WTC11 (cell line): ENCODE results near the gene ZNF669. TPM values are rescaled to one million over a fixed set of nuclear protein-coding genes. Genes with fewer than 3 reads are reported as not detected.

Source experiments
- ATAC-seq: fragments of 200-7000 bp; cut with Tn5 transposase; 2 replicates; pipeline ENCODE4 v1.10.0; 2021; ENCODE audit warnings: mild to moderate bottlenecking, moderate library complexity
- CTCF ChIA-PET: fragments of 300-600 bp; sonication (Branson Sonifier 250); formaldehyde crosslinking; loops from one replicate; lab custom pipeline; 2021; ENCODE audit warnings: antibody characterized with exemption; lab: Charles Lee
- POLR2A ChIA-PET: fragments of 350-600 bp; sonication (Branson Sonifier 250); formaldehyde crosslinking; loops from one replicate; lab custom pipeline; 2021; ENCODE audit warnings: antibody characterized with exemption; lab: Charles Lee
- DNase-seq: peaks from one replicate; pipeline ENCODE4 v3.0.0; 2021; ENCODE audit warnings: low spot score
- H3K27ac Mint-ChIP-seq: 2 replicates; pipeline ENCODE4 v1.8.0; 2021; ENCODE audit warnings: mixed read lengths
- H3K27me3 Mint-ChIP-seq: 2 replicates; pipeline ENCODE4 v1.8.0; 2021; ENCODE audit warnings: low read depth, mild to moderate bottlenecking, moderate library complexity, mixed read lengths
- H3K36me3 Mint-ChIP-seq: 2 replicates; pipeline ENCODE4 v1.8.0; 2021; ENCODE audit warnings: mixed read lengths
- H3K4me1 Mint-ChIP-seq: 2 replicates; pipeline ENCODE4 v1.8.0; 2022; ENCODE audit warnings: mixed read lengths
- H3K4me3 Mint-ChIP-seq: 2 replicates; pipeline ENCODE4 v1.8.0; 2021; ENCODE audit warnings: mild to moderate bottlenecking, moderate library complexity, mixed read lengths
- H3K9me3 Mint-ChIP-seq: 2 replicates; pipeline ENCODE4 v1.8.0; 2021; ENCODE audit warnings: mixed read lengths
- CBFB ChIP-seq: sonication (generic); formaldehyde crosslinking; IDR thresholded peaks from 2 replicates; pipeline ENCODE4 v1.8.1; 2022; ENCODE audit warnings: mild to moderate bottlenecking, low read depth, missing genetic modification reagents
- FOXP1 ChIP-seq: sonication (generic); formaldehyde crosslinking; IDR thresholded peaks from 2 replicates; pipeline ENCODE4 v1.8.0; 2022; ENCODE audit warnings: missing genetic modification reagents, mild to moderate bottlenecking, moderate library complexity, borderline replicate concordance
- GABPB1 ChIP-seq: sonication (generic); formaldehyde crosslinking; IDR thresholded peaks from 2 replicates; pipeline ENCODE4 v1.8.1; 2023; ENCODE audit warnings: mild to moderate bottlenecking, missing genetic modification reagents
- HMGA2 ChIP-seq: fragments of 250-450 bp; sonication (Bioruptor Pico); IDR thresholded peaks from 2 replicates; pipeline ENCODE4 v1.4.0; 2021; ENCODE audit warnings: mild to moderate bottlenecking, moderate library complexity
- KAT7 ChIP-seq: sonication (generic); formaldehyde crosslinking; IDR thresholded peaks from 2 replicates; pipeline ENCODE4 v1.8.1; 2023; ENCODE audit warnings: missing genetic modification reagents, mild to moderate bottlenecking, borderline replicate concordance
- MAX ChIP-seq: sonication (generic); formaldehyde crosslinking; IDR thresholded peaks from 2 replicates; pipeline ENCODE4 v1.8.0; 2022; ENCODE audit warnings: mild to moderate bottlenecking, missing genetic modification reagents
- MXD4 ChIP-seq: fragments of 250-450 bp; sonication (Bioruptor Pico); IDR thresholded peaks from 2 replicates; pipeline ENCODE4 v1.8.0; 2021; ENCODE audit warnings: mild to moderate bottlenecking, moderate library complexity, borderline replicate concordance
- NFATC4 ChIP-seq: fragments of 250-450 bp; sonication (Bioruptor Pico); IDR thresholded peaks from 2 replicates; pipeline ENCODE4 v1.9.0; 2021; ENCODE audit warnings: mild to moderate bottlenecking
- NR3C1 ChIP-seq: sonication (generic); formaldehyde crosslinking; conservative IDR thresholded peaks from 2 replicates; pipeline ENCODE4 v1.8.1; 2023; ENCODE audit warnings: low read depth, mild to moderate bottlenecking, missing genetic modification reagents
- OVOL2 ChIP-seq: fragments of 250-450 bp; sonication (Bioruptor Pico); IDR thresholded peaks from 2 replicates; pipeline ENCODE4 v1.9.0; 2021; ENCODE audit warnings: mild to moderate bottlenecking, borderline replicate concordance
- PREB ChIP-seq: sonication (generic); formaldehyde crosslinking; IDR thresholded peaks from 2 replicates; pipeline ENCODE4 v1.8.1; 2022; ENCODE audit warnings: mild to moderate bottlenecking, missing genetic modification reagents, moderate library complexity, borderline replicate concordance
- USF1 ChIP-seq: sonication (generic); formaldehyde crosslinking; IDR thresholded peaks from 2 replicates; pipeline ENCODE4 v1.8.0; 2022; ENCODE audit warnings: mild to moderate bottlenecking, missing genetic modification reagents
- USF2 ChIP-seq: sonication (generic); formaldehyde crosslinking; IDR thresholded peaks from 2 replicates; pipeline ENCODE4 v1.8.1; 2023; ENCODE audit warnings: mild to moderate bottlenecking, missing genetic modification reagents, moderate library complexity
- ZBTB43 ChIP-seq: sonication (generic); formaldehyde crosslinking; IDR thresholded peaks from 2 replicates; pipeline ENCODE4 v1.8.1; 2023; ENCODE audit warnings: mild to moderate bottlenecking, missing genetic modification reagents
- ZNF281 ChIP-seq: sonication (generic); formaldehyde crosslinking; IDR thresholded peaks from 2 replicates; pipeline ENCODE4 v1.8.0; 2023; ENCODE audit warnings: mild to moderate bottlenecking, missing genetic modification reagents
- ZNF532 ChIP-seq: fragments of 250-450 bp; sonication (Bioruptor Pico); IDR thresholded peaks from 2 replicates; pipeline ENCODE4 v1.9.0; 2021; ENCODE audit warnings: mild to moderate bottlenecking, borderline replicate concordance
- total RNA-seq: library from RNA; stranded (reverse); gene quantifications from 3 replicates; pipeline ENCODE4 v1.2.3, GENCODE V29; 2021

Gene ZNF669
- total RNA-seq, 1 experiment from 2014 or later, result 18.3 TPM

- TF ChIP-seq USF2 (CRISPR knock-in tag) (peak; percentile 84), MXD4 (CRISPR knock-in tag) (no peak), ZNF281 (CRISPR knock-in tag) (0 out of 2 replicates have a peak, but pooled peaks have one; percentile 41), FOXP1 (CRISPR knock-in tag) (peak; percentile 86), GABPB1 (peak; percentile 39; the same call in 1 of the 2 replicates), PREB (CRISPR knock-in tag) (no peak), MAX (0 out of 2 replicates have a peak, but pooled peaks have one; percentile 48), USF1 (peak; percentile 72; the same call in 1 of the 2 replicates)
- TF ChIP-seq, all 79 proteins: peak for 20
Observed at GRCh38 chr1:247103859-247104591, at the start of gene ZNF669 (continued).

GRCh38 chr1:247147781-247148180, 43.6 kb upstream of the ZNF669 start:
- CTCF ChIA-PET, result no interaction called here
- DNase-seq, result no peak
- no peak overlapping the region for H3K27ac Mint-ChIP-seq

More at GRCh38 chr1:247147781-247148180, 43.6 kb upstream of the ZNF669 start:
- Mint-ChIP-seq H3K9me3 (peaks cover 37% of the 10 kb centered on the region), H3K4me3 (no peak overlapping the region), H3K36me3 (peaks cover 62% of the 10 kb centered on the region), H3K27me3 (no peaks in the 10 kb centered on the region), H3K4me1 (peaks cover 5% of the 10 kb centered on the region)
- POLR2A ChIA-PET, result no interaction called here
- TF ChIP-seq OVOL2 (CRISPR knock-in tag) (no peak), ZNF532 (CRISPR knock-in tag) (no peak), NR3C1 (CRISPR knock-in tag) (no peak), CBFB (CRISPR knock-in tag) (no peak), ZBTB43 (no peak), KAT7 (CRISPR knock-in tag) (no peak), NFATC4 (CRISPR knock-in tag) (no peak), MXD4 (CRISPR knock-in tag) (no peak), HMGA2 (CRISPR knock-in tag) (no peak)
- no peak for ATAC-seq
